ENCODE measurements around the gene FAM184A. TPM values are rescaled to one million over a fixed set of nuclear protein-coding genes. Genes with fewer than 3 reads are reported as not detected.

The FAM184A gene
- total RNA-seq, 4 donors from 2014 or later = 0.20 to 13.1 (median 2.9) TPM

- Histone ChIP-seq H3K27me3 (no peaks in the 10 kb centered on the region), H3K4me1 (no peaks in the 10 kb centered on the region), H3K4me3 (no peak overlapping the region), H3K9me3 (no peaks in the 10 kb centered on the region), H3K27ac (no peak overlapping the region), H3K36me3 (no peaks in the 10 kb centered on the region)
- no peak for DNase-seq
- WGBS, 2 donors (ENCODE audit: low coverage in 1 of 2) = 70 to 78% methylated on average over 4 to 6 of the region's 6 CpGs
- TF ChIP-seq POLR2A (IDR thresholded peaks at IDR 0.05) (no peak), POLR2AphosphoS5 (IDR thresholded peaks at IDR 0.05) (no peak), EP300 (IDR thresholded peaks at IDR 0.05; ENCODE audit: low read depth) (no peak), CTCF (IDR thresholded peaks at IDR 0.05) (no peak)
- intact Hi-C loops (cut with DNase I; ENCODE audit: low total_unique reads) (no loop called here), in situ Hi-C loops (cut with MboI; ENCODE audit: low pct_ligation_motif_present in 1 of 4, low pct_unique_long_range_greater_than_20kb in 1 of 4, low sequenced_read_pairs in 3 of 4) (no loop called here)
These were observed 37.8 kb downstream of the FAM184A start for GRCh38 chr6:119040636-119041035.

GRCh38 chr6:119040229-119040628 lies 38.2 kb downstream of the FAM184A start:
- Histone ChIP-seq H3K27ac (no peak overlapping the region), H3K27me3 (no peaks in the 10 kb centered on the region), H3K36me3 (no peaks in the 10 kb centered on the region), H3K4me1 (no peaks in the 10 kb centered on the region), H3K4me3 (no peak overlapping the region), H3K9me3 (no peaks in the 10 kb centered on the region)
- TF ChIP-seq CTCF (IDR thresholded peaks at IDR 0.05) = no peak
- no peak for TF ChIP-seq POLR2A (IDR thresholded peaks at IDR 0.05)
- TF ChIP-seq POLR2AphosphoS5 (IDR thresholded peaks at IDR 0.05) = no peak
- TF ChIP-seq EP300 (IDR thresholded peaks at IDR 0.05; ENCODE audit: low read depth) = no peak
- DNase-seq = no peak
- in situ Hi-C loops (cut with MboI; ENCODE audit: low pct_ligation_motif_present in 1 of 4, low pct_unique_long_range_greater_than_20kb in 1 of 4, low sequenced_read_pairs in 3 of 4) = no loop called here
- WGBS, 2 donors (ENCODE audit: low coverage in 1 of 2) = 91 to 93% methylated on average over 8 of the region's 8 CpGs
- intact Hi-C loops (cut with DNase I; ENCODE audit: low total_unique reads) = no loop called here

- Histone ChIP-seq H3K36me3 (no peaks in the 10 kb centered on the region), H3K4me3 (no peak overlapping the region), H3K27ac (no peak overlapping the region), H3K4me1 (no peaks in the 10 kb centered on the region), H3K27me3 (no peaks in the 10 kb centered on the region), H3K9me3 (no peaks in the 10 kb centered on the region)
- no peak for DNase-seq
- intact Hi-C loops (cut with DNase I; ENCODE audit: low total_unique reads) = no loop called here
- 78 to 83% methylated on average over 1 to 4 of the region's 4 CpGs for WGBS, 2 donors (ENCODE audit: low coverage in 1 of 2)
- in situ Hi-C loops (cut with MboI; ENCODE audit: low pct_ligation_motif_present in 1 of 4, low pct_unique_long_range_greater_than_20kb in 1 of 4, low sequenced_read_pairs in 3 of 4) = no loop called here
- TF ChIP-seq POLR2AphosphoS5 (IDR thresholded peaks at IDR 0.05) (no peak), EP300 (IDR thresholded peaks at IDR 0.05; ENCODE audit: low read depth) (no peak), POLR2A (IDR thresholded peaks at IDR 0.05) (no peak), CTCF (IDR thresholded peaks at IDR 0.05) (no peak)
These were observed 40.4 kb downstream of the FAM184A start for GRCh38 chr6:119037941-119038623.

- intact Hi-C loops (cut with DNase I; ENCODE audit: low total_unique reads) (no loop called here), in situ Hi-C loops (cut with MboI; ENCODE audit: low pct_ligation_motif_present in 1 of 4, low pct_unique_long_range_greater_than_20kb in 1 of 4, low sequenced_read_pairs in 3 of 4) (no loop called here)
- Histone ChIP-seq H3K9me3 (no peaks in the 10 kb centered on the region), H3K27me3 (no peaks in the 10 kb centered on the region), H3K4me3 (no peak overlapping the region), H3K27ac (no peak overlapping the region), H3K36me3 (no peaks in the 10 kb centered on the region), H3K4me1 (no peaks in the 10 kb centered on the region)
- no peak for DNase-seq
- TF ChIP-seq CTCF (IDR thresholded peaks at IDR 0.05) (no peak), POLR2A (IDR thresholded peaks at IDR 0.05) (no peak), EP300 (IDR thresholded peaks at IDR 0.05; ENCODE audit: low read depth) (no peak), POLR2AphosphoS5 (IDR thresholded peaks at IDR 0.05) (no peak)
These were observed 41.2 kb downstream of the FAM184A start for GRCh38 chr6:119037264-119037663.
